Kidney (tissue), 14 donors: ENCODE measurements around the gene TENM4. TPM values are rescaled to one million over a fixed set of nuclear protein-coding genes. Genes with fewer than 3 reads are reported as not detected.
A peak's percentile ranks its signal among the peaks of the same experiment; 100 is the strongest.

ENCODE experiments used
- DNase-seq, 5 donors: peaks; one replicate each; pipeline ENCODE4 v3.0.0-alpha.2; 2013 to 2020
- FAIRE-seq: peaks from 2 replicates; lab custom pipeline; 2012; peaks lifted over from hg19 to GRCh38; lab: Jason Lieb, UNC
- H3K27ac ChIP-seq, 2 donors: one replicate each; pipeline ENCODE4 v1.7.0; 2013; ENCODE audit warnings: low read depth in 2 of 2, low read length in 2 of 2, inconsistent platforms in 1 of 2
- H3K27me3 ChIP-seq: one replicate; pipeline ENCODE4 v1.7.1; 2013; ENCODE audit warnings: low read length, inconsistent platforms; ENCODE audit not compliant: control insufficient read depth, insufficient read depth
- H3K36me3 ChIP-seq, 3 donors: one replicate each; pipeline versions ENCODE4 v1.7.0 to v1.7.1; 2013; ENCODE audit warnings: low read length in 3 of 3, control low read depth in 1 of 3, inconsistent platforms in 1 of 3; ENCODE audit not compliant: insufficient read depth in 3 of 3, control insufficient read depth in 2 of 3
- H3K4me1 ChIP-seq, 3 donors: one replicate each; pipeline versions ENCODE4 v1.7.0 to v1.7.1; 2013; ENCODE audit warnings: low read length in 3 of 3, inconsistent platforms in 1 of 3, low read depth in 1 of 3; ENCODE audit not compliant: control insufficient read depth in 2 of 3, insufficient read depth in 2 of 3
- H3K4me3 ChIP-seq, 3 donors: one replicate each; pipeline versions ENCODE4 v1.7.0 to v1.8.1; 2013; ENCODE audit warnings: low read length in 3 of 3, control low read depth in 1 of 3, inconsistent platforms in 1 of 3
- H3K9ac ChIP-seq, 3 donors: one replicate each; pipeline versions ENCODE4 v1.7.0 to v1.7.1; 2013; ENCODE audit warnings: low read length in 3 of 3, control low read depth in 1 of 3, inconsistent platforms in 1 of 3
- H3K9me3 ChIP-seq, 3 donors: one replicate each; pipeline versions ENCODE4 v1.7.0 to v1.7.1; 2013; ENCODE audit warnings: low read length in 3 of 3, control low read depth in 1 of 3, inconsistent platforms in 1 of 3; ENCODE audit not compliant: control insufficient read depth in 2 of 3, insufficient read depth in 1 of 3
- intact Hi-C: fragments of 100-400 bp; cut with DNase I; formaldehyde crosslinking; loops from one replicate; pipeline ENCODE4 v1.11.1; 2022
- polyA plus RNA-seq: library from polyadenylated mRNA; stranded (reverse); fragments of 350-450 nt; fragmentation: Illumina TruSeq; extraction: RNeasy Lipid Tissue Mini Kit (QIAGEN cat#74804); gene quantifications from one replicate; pipeline ENCODE4 v1.2.3, GENCODE V29; 2014; ENCODE audit warnings: low read depth, low replicate concordance; ENCODE audit not compliant: insufficient read depth
- total RNA-seq: library from RNA; stranded (reverse); fragmentation: NEBNext Ultra II Directional; extraction: Animal tissue kit (Norgen Biotek cat#: 25700); gene quantifications from one replicate; pipeline ENCODE4 v1.2.1, GENCODE V29; 2021
- TF ChIP-seq, protein P1 (sequence below): IDR thresholded peaks from 3 replicates; pipeline ENCODE4 v1.5.1; 2012; ENCODE audit warnings: mild to moderate bottlenecking, moderate library complexity, borderline replicate concordance; ENCODE audit not compliant: insufficient read depth; ENCODE audit errors: extremely low read depth
- donor health status: control.
- donor health status: control.
- donor health status: control.
- donor health status: control.
- donor health status: control.
- donor health status: DM: yes; HTN: yes; CAD: no.
- donor health status: Normal renal cell carcinoma (clear cell type).

Gene TENM4
- total and polyA plus RNA-seq, 2 donors from 2014 or later, result 0.34 to 31.0 TPM

DNA sequence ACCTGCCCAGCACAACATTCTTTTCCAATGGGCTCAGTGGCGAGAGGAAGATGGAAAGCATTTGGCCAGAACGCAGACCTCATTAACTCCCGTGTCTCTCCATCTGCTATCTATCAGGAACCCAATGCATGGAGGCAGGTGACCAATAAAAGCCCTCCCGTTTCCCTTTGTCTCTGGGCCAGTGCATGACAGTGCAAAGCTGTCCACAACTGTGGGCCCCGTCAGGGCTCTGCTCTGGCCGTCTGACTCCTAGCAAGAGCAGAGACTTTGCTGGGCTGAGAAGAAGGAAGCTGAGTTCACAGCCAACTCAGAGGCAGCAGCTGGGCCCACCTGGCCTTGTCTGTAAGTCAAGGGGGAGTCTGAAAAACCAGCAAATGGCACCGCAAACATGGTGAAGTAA, 177.8 kb downstream of the TENM4 start:
- DNase-seq, result peak in 4 of 5 donors; percentile 69 to 90 (median 78)
- TF ChIP-seq, protein P1, sequence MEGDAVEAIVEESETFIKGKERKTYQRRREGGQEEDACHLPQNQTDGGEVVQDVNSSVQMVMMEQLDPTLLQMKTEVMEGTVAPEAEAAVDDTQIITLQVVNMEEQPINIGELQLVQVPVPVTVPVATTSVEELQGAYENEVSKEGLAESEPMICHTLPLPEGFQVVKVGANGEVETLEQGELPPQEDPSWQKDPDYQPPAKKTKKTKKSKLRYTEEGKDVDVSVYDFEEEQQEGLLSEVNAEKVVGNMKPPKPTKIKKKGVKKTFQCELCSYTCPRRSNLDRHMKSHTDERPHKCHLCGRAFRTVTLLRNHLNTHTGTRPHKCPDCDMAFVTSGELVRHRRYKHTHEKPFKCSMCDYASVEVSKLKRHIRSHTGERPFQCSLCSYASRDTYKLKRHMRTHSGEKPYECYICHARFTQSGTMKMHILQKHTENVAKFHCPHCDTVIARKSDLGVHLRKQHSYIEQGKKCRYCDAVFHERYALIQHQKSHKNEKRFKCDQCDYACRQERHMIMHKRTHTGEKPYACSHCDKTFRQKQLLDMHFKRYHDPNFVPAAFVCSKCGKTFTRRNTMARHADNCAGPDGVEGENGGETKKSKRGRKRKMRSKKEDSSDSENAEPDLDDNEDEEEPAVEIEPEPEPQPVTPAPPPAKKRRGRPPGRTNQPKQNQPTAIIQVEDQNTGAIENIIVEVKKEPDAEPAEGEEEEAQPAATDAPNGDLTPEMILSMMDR, result no peak
- Histone ChIP-seq H3K4me3 (no peak overlapping the region), H3K4me1 (no peaks in the 10 kb centered on the region), H3K9ac (no peak overlapping the region), H3K27ac (no peak overlapping the region), H3K9me3 (no peaks in the 10 kb centered on the region), H3K36me3 (no peaks in the 10 kb centered on the region), H3K27me3 (no peaks in the 10 kb centered on the region)
- no peak for FAIRE-seq
- intact Hi-C loops, result no loop called here

- no peak overlapping the region for H3K9ac ChIP-seq
- DNase-seq (peak in 1 of 5 donors; percentile 76), FAIRE-seq (no peak)
- H3K4me3 ChIP-seq, result no peak overlapping the region
- H3K27ac ChIP-seq, result no peak overlapping the region
- intact Hi-C loops, result no loop called here
- no peaks in the 10 kb centered on the region for H3K36me3 ChIP-seq
- TF ChIP-seq, protein P1, result no peak
- no peaks in the 10 kb centered on the region for H3K9me3 ChIP-seq
- no peaks in the 10 kb centered on the region for H3K27me3 ChIP-seq
- no peaks in the 10 kb centered on the region for H3K4me1 ChIP-seq
Measured at GRCh38 chr11:79262221-79262620, 178.6 kb downstream of the TENM4 start.

DNA sequence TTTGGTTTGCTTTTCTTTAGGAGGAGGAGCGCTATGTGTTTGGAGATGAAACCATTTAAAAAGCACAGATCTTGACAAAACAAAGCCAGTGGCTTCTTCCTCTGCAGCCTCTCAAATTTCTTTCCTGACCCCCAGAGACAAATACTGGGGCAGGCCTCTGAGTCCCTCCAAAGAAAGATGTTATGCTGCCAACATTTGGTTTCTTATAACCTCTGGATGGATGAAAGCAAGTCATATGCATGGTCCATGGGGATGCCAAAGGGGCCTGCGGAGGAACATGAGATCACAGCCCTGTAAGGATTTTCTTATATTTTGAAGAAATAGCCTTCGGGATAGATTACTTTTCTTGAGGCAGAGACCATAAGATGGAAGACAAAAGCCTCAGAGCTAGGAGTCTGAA, 179.1 kb downstream of the TENM4 start:
- DNase-seq (no peak), FAIRE-seq (no peak)
- H3K27me3 ChIP-seq, result no peaks in the 10 kb centered on the region
- no peak overlapping the region for H3K4me3 ChIP-seq
- no peaks in the 10 kb centered on the region for H3K36me3 ChIP-seq
- H3K4me1 ChIP-seq, result no peaks in the 10 kb centered on the region
- H3K9ac ChIP-seq, result no peak overlapping the region
- TF ChIP-seq, protein P1, result no peak
- intact Hi-C loops, result no loop called here
- no peak overlapping the region for H3K27ac ChIP-seq
- H3K9me3 ChIP-seq, result no peaks in the 10 kb centered on the region

GRCh38 chr11:79259800-79260199, 181.0 kb downstream of the TENM4 start:
- TF ChIP-seq, protein P1, result peak; percentile 44

More at GRCh38 chr11:79259800-79260199, 181.0 kb downstream of the TENM4 start:
- no peaks in the 10 kb centered on the region for H3K4me1 ChIP-seq
- no peaks in the 10 kb centered on the region for H3K27me3 ChIP-seq
- H3K36me3 ChIP-seq, result no peaks in the 10 kb centered on the region
- H3K4me3 ChIP-seq, result no peak overlapping the region
- no peak for FAIRE-seq
- no peaks in the 10 kb centered on the region for H3K9me3 ChIP-seq
- peak in 2 of 5 donors; percentile 58 to 68 for DNase-seq
- no peak overlapping the region for H3K27ac ChIP-seq
- H3K9ac ChIP-seq, result no peak overlapping the region
- intact Hi-C loops, result no loop called here
